ENCODE results near the gene PCNT.

DNA sequence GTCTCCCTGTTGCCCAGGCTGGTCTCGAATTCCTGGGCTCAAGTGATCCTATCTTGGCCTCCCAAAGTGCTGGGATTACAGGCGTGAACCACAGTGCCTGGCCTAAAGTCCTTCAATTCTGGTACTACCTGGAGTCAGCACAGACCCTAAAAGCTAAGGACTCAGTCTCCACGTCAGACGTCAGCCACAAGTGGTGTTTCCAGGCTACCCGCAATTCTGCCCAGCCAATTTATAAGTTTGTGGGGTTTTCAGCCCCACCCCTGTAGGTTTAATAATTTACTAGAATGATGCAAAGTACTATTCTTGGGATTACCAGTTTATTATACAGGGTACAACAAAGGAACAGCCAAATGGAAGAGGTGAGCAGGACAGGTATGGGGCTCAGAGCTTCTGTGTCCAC, 124.2 kb downstream of the PCNT start:
- no peak for TF ChIP-seq ZNF423 (tag by site-specific recombination; IDR thresholded peaks at IDR 0.05)
- TF ChIP-seq, protein P1, sequence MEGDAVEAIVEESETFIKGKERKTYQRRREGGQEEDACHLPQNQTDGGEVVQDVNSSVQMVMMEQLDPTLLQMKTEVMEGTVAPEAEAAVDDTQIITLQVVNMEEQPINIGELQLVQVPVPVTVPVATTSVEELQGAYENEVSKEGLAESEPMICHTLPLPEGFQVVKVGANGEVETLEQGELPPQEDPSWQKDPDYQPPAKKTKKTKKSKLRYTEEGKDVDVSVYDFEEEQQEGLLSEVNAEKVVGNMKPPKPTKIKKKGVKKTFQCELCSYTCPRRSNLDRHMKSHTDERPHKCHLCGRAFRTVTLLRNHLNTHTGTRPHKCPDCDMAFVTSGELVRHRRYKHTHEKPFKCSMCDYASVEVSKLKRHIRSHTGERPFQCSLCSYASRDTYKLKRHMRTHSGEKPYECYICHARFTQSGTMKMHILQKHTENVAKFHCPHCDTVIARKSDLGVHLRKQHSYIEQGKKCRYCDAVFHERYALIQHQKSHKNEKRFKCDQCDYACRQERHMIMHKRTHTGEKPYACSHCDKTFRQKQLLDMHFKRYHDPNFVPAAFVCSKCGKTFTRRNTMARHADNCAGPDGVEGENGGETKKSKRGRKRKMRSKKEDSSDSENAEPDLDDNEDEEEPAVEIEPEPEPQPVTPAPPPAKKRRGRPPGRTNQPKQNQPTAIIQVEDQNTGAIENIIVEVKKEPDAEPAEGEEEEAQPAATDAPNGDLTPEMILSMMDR (tag by site-specific recombination; IDR thresholded peaks at IDR 0.05) = no peak
- no peak for TF ChIP-seq SP2 (tag by site-specific recombination; IDR thresholded peaks at IDR 0.05)
- TF ChIP-seq ZNF274 (IDR thresholded peaks at IDR 0.05; ENCODE audit: low read length) = no peak
- no peak for TF ChIP-seq ZNF274 (tag by site-specific recombination; IDR thresholded peaks at IDR 0.05; ENCODE audit: borderline replicate concordance)
- TF ChIP-seq ZNF311 (tag by site-specific recombination; IDR thresholded peaks at IDR 0.05; ENCODE audit: borderline replicate concordance) = no peak
- no peak for TF ChIP-seq ZNF146 (tag by site-specific recombination; IDR thresholded peaks at IDR 0.05)
- no peak for TF ChIP-seq ZNF404 (tag by site-specific recombination; IDR thresholded peaks at IDR 0.05)
- TF ChIP-seq ZNF37A (tag by site-specific recombination; IDR thresholded peaks at IDR 0.05) = no peak
- TF ChIP-seq ZNF292 (tag by site-specific recombination; IDR thresholded peaks at IDR 0.05; ENCODE audit: borderline replicate concordance, low read depth) = no peak

Data from HEK293 (cell line).